Measurements from ENCODE around the gene ADAMTSL1. TPM values are rescaled to one million over a fixed set of nuclear protein-coding genes. Genes with fewer than 3 reads are reported as not detected.

ADAMTSL1 gene
- total RNA-seq, 2 donors from 2014 or later = 3.4 to 3.8 TPM

DNA sequence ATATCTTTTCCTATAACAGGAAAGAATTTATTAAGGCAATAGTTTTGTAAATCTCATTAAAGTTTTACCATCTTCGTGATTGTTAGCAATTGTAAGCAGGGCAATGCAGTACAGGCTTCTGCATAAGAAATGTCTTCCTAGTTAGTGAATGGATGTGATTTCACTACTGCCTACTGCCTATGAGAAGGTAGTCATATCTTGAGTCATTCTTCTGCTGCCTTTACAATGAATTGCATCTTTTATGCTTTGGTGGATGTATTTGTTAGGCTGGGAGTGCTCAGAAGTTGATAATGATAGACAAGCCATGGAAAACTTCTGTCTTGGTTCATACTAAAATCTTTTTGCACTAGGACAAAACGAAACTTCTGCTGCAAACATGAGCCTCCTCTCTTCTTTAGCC, 128.0 kb downstream of the ADAMTSL1 start:
- H3K4me3 ChIP-seq = no peak overlapping the region
- TF ChIP-seq, protein P1, sequence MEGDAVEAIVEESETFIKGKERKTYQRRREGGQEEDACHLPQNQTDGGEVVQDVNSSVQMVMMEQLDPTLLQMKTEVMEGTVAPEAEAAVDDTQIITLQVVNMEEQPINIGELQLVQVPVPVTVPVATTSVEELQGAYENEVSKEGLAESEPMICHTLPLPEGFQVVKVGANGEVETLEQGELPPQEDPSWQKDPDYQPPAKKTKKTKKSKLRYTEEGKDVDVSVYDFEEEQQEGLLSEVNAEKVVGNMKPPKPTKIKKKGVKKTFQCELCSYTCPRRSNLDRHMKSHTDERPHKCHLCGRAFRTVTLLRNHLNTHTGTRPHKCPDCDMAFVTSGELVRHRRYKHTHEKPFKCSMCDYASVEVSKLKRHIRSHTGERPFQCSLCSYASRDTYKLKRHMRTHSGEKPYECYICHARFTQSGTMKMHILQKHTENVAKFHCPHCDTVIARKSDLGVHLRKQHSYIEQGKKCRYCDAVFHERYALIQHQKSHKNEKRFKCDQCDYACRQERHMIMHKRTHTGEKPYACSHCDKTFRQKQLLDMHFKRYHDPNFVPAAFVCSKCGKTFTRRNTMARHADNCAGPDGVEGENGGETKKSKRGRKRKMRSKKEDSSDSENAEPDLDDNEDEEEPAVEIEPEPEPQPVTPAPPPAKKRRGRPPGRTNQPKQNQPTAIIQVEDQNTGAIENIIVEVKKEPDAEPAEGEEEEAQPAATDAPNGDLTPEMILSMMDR (IDR thresholded peaks at IDR 0.05) = no peak
- no peaks in the 10 kb centered on the region for H3K36me3 ChIP-seq
- H3K9me3 ChIP-seq = no peaks in the 10 kb centered on the region
- no peak for DNase-seq (ENCODE audit: low spot score)
- no peak overlapping the region for H3K27ac ChIP-seq
- peaks cover 0 to 18% of the 10 kb centered on the region in 2 donors for H3K4me1 ChIP-seq
- no peaks in the 10 kb centered on the region for H3K27me3 ChIP-seq

GRCh38 chr9:18604767-18605730, 131.1 kb downstream of the ADAMTSL1 start:
- Histone ChIP-seq H3K27ac (no peak overlapping the region), H3K36me3 (no peaks in the 10 kb centered on the region), H3K4me3 (no peak overlapping the region), H3K9me3 (no peaks in the 10 kb centered on the region), H3K27me3 (no peaks in the 10 kb centered on the region), H3K4me1 (peaks cover 0 to 18% of the 10 kb centered on the region in 2 donors)
- no peak for DNase-seq (ENCODE audit: low spot score)
- TF ChIP-seq, protein P1 (IDR thresholded peaks at IDR 0.05) = no peak

DNA sequence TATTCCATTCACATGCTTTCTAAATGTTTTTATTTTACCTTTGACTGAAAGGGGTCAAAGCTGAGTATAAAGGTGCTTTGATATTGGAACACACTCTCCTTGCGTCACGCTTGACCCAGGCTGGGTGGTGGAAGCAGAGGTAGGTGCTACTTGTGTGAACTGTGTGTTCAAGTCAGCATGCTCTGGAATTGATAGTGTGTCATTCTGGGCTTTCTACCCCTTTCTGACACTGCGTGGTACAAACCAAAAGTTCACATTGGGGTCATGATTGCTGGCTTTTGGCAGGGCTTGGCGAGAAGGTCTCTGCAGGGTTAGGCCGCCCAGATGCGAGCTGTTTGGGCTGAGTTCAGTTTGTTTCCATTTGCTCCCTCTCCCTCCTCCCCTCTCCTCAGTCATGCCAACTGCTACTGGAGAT, 131.8 kb downstream of the ADAMTSL1 start:
- Histone ChIP-seq H3K4me3 (no peak overlapping the region), H3K27ac (no peak overlapping the region), H3K9me3 (no peaks in the 10 kb centered on the region), H3K27me3 (no peaks in the 10 kb centered on the region), H3K4me1 (peaks cover 0 to 18% of the 10 kb centered on the region in 2 donors), H3K36me3 (no peaks in the 10 kb centered on the region)
- TF ChIP-seq, protein P1 (IDR thresholded peaks at IDR 0.05) = no peak
- no peak for DNase-seq (ENCODE audit: low spot score)

GRCh38 chr9:18606281-18606680, 132.3 kb downstream of the ADAMTSL1 start:
- Histone ChIP-seq H3K9me3 (no peaks in the 10 kb centered on the region), H3K27me3 (no peaks in the 10 kb centered on the region), H3K27ac (no peak overlapping the region), H3K36me3 (no peaks in the 10 kb centered on the region), H3K4me3 (no peak overlapping the region), H3K4me1 (peaks cover 0 to 18% of the 10 kb centered on the region in 2 donors)
- DNase-seq (ENCODE audit: low spot score) = no peak
- TF ChIP-seq, protein P1 (IDR thresholded peaks at IDR 0.05) = no peak

- H3K36me3 ChIP-seq = no peaks in the 10 kb centered on the region
- no peaks in the 10 kb centered on the region for H3K27me3 ChIP-seq
- TF ChIP-seq, protein P1 (IDR thresholded peaks at IDR 0.05) = no peak
- H3K4me3 ChIP-seq = no peak overlapping the region
- no peak overlapping the region for H3K27ac ChIP-seq
- DNase-seq (ENCODE audit: low spot score) = no peak
- H3K4me1 ChIP-seq = peaks cover 0 to 18% of the 10 kb centered on the region in 2 donors
- no peaks in the 10 kb centered on the region for H3K9me3 ChIP-seq
Observed at GRCh38 chr9:18606846-18607245, 132.9 kb downstream of the ADAMTSL1 start.

Measured in right atrium auricular region (tissue), 2 donors.